Esophagus muscularis mucosa (tissue), 4 donors: ENCODE data around the gene MBOAT2. TPM values are rescaled to one million over a fixed set of nuclear protein-coding genes. Genes with fewer than 3 reads are reported as not detected.

Experiments
- DNase-seq: peaks from one replicate; pipeline ENCODE4 v3.0.0-alpha.2; 2017; ENCODE audit errors: extremely low spot score
- H3K27ac ChIP-seq, 4 donors: fragments of 200-600 bp; sonication (generic); replicated peaks in 1 of 4; 1 replicate in 3 of 4; 2 replicates in 1 of 4; pipeline ENCODE4 v1.5.1; 2016 to 2019; ENCODE audit warnings: mild to moderate bottlenecking in 1 of 4
- H3K27me3 ChIP-seq, 4 donors: fragments of 200-600 bp; sonication (generic); one replicate each; pipeline versions ENCODE4 v1.5.1 to v1.6.0; 2016 to 2019
- H3K36me3 ChIP-seq, 4 donors: fragments of 200-600 bp; sonication (generic); one replicate each; pipeline ENCODE4 v1.5.1; 2016 to 2019
- H3K4me1 ChIP-seq, 4 donors: fragments of 200-600 bp; sonication (generic); one replicate each; pipeline ENCODE4 v1.5.1; 2016 to 2019
- H3K4me3 ChIP-seq, 4 donors: fragments of 200-600 bp; sonication (generic); 1 replicate in 2 of 4; 2 replicates in 2 of 4; pipeline ENCODE4 v1.5.1; 2016 to 2019; ENCODE audit warnings: mild to moderate bottlenecking in 4 of 4, moderate library complexity in 1 of 4
- H3K9me3 ChIP-seq, 4 donors: fragments of 200-600 bp; sonication (generic); 1 replicate in 3 of 4; 2 replicates in 1 of 4; pipeline ENCODE4 v1.5.1; 2016 to 2019
- EP300 ChIP-seq: sonication (generic); formaldehyde crosslinking; IDR thresholded peaks from one replicate; pipeline ENCODE4 v1.6.1; 2017; ENCODE audit warnings: antibody characterized with exemption
- POLR2A ChIP-seq: fragments of 450-650 bp; IDR thresholded peaks from one replicate; pipeline ENCODE4 v1.6.1; 2017; ENCODE audit warnings: antibody characterized with exemption, moderate library complexity, mild to moderate bottlenecking, low read depth
- POLR2AphosphoS5 ChIP-seq, 2 donors: sonication (generic); formaldehyde crosslinking; IDR thresholded peaks; one replicate each; pipeline ENCODE4 v1.6.1; 2017; ENCODE audit warnings: antibody characterized with exemption in 2 of 2
- WGBS: methylation state at CpG from one replicate; pipeline ENCODE4 v1.1.5; 2018; 5-methylcytosine and 5-hydroxymethylcytosine counted together
- intact Hi-C: fragments of 100-400 bp; cut with DNase I; formaldehyde crosslinking; loops from one replicate; pipeline ENCODE4 v1.15.1; 2023
- total RNA-seq, 4 donors: library from RNA; depleted of rRNA; stranded (reverse); fragments of >200 nt; gene quantifications; one replicate each; pipeline versions ENCODE4 v1.1.0 to v1.2.1, GENCODE V29; 2016
- TF ChIP-seq, protein P1 (sequence below), 3 experiments: fragments of 200-600 bp in 2 of 3; fragments of 450-650 bp in 1 of 3; sonication (generic) in 2 of 3; IDR thresholded peaks; one replicate each; pipeline ENCODE4 v1.5.1; 2017 to 2019; ENCODE audit warnings: antibody characterized with exemption in 3 of 3, mild to moderate bottlenecking in 2 of 3, moderate library complexity in 1 of 3

Gene MBOAT2
- total RNA-seq, 4 donors from 2014 or later, result 14.1 to 19.9 (median 17.0) TPM

GRCh38 chr2:8966123-8966908 lies 37.2 kb downstream of the MBOAT2 start:
- 81% methylated on average over 9 of the region's 9 CpGs for WGBS
- no peak for DNase-seq
- Histone ChIP-seq H3K36me3 (no peaks in the 10 kb centered on the region), H3K9me3 (no peaks in the 10 kb centered on the region), H3K4me1 (no peaks in the 10 kb centered on the region), H3K4me3 (no peak overlapping the region), H3K27ac (no peak overlapping the region), H3K27me3 (no peaks in the 10 kb centered on the region)
- intact Hi-C loops, result no loop called here
- no peak for TF ChIP-seq EP300
- no peak for TF ChIP-seq POLR2A
- TF ChIP-seq POLR2AphosphoS5 (IDR thresholded peaks at IDR 0.05), result no peak
- TF ChIP-seq, protein P1, sequence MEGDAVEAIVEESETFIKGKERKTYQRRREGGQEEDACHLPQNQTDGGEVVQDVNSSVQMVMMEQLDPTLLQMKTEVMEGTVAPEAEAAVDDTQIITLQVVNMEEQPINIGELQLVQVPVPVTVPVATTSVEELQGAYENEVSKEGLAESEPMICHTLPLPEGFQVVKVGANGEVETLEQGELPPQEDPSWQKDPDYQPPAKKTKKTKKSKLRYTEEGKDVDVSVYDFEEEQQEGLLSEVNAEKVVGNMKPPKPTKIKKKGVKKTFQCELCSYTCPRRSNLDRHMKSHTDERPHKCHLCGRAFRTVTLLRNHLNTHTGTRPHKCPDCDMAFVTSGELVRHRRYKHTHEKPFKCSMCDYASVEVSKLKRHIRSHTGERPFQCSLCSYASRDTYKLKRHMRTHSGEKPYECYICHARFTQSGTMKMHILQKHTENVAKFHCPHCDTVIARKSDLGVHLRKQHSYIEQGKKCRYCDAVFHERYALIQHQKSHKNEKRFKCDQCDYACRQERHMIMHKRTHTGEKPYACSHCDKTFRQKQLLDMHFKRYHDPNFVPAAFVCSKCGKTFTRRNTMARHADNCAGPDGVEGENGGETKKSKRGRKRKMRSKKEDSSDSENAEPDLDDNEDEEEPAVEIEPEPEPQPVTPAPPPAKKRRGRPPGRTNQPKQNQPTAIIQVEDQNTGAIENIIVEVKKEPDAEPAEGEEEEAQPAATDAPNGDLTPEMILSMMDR (IDR thresholded peaks at IDR 0.05), result no peak

- 90% methylated on average over 8 of the region's 8 CpGs for WGBS
- no peaks in the 10 kb centered on the region for H3K4me1 ChIP-seq
- no peaks in the 10 kb centered on the region for H3K27me3 ChIP-seq
- no peak overlapping the region for H3K4me3 ChIP-seq
- H3K9me3 ChIP-seq, result no peaks in the 10 kb centered on the region
- no peaks in the 10 kb centered on the region for H3K36me3 ChIP-seq
- intact Hi-C loops, result no loop called here
- no peak overlapping the region for H3K27ac ChIP-seq
- no peak for DNase-seq
- TF ChIP-seq POLR2AphosphoS5 (IDR thresholded peaks at IDR 0.05), result no peak
- TF ChIP-seq POLR2A, result no peak
- no peak for TF ChIP-seq EP300
- TF ChIP-seq, protein P1 (IDR thresholded peaks at IDR 0.05), result no peak
Measured at GRCh38 chr2:8965216-8965969, 38.1 kb downstream of the MBOAT2 start.

GRCh38 chr2:8962890-8963289 lies 40.6 kb downstream of the MBOAT2 start:
- DNase-seq, result no peak
- TF ChIP-seq POLR2A (no peak), POLR2AphosphoS5 (IDR thresholded peaks at IDR 0.05) (no peak), EP300 (no peak)
- TF ChIP-seq, protein P1 (IDR thresholded peaks at IDR 0.05), result no peak
- H3K27me3 ChIP-seq, result no peaks in the 10 kb centered on the region
- no peak overlapping the region for H3K4me3 ChIP-seq
- H3K9me3 ChIP-seq, result no peaks in the 10 kb centered on the region
- intact Hi-C loops, result no loop called here
- 94% methylated on average over 6 of the region's 6 CpGs for WGBS
- H3K4me1 ChIP-seq, result peaks cover 0 to 2% (median 0%) of the 10 kb centered on the region in 4 donors
- no peaks in the 10 kb centered on the region for H3K36me3 ChIP-seq
- H3K27ac ChIP-seq, result no peak overlapping the region

DNA sequence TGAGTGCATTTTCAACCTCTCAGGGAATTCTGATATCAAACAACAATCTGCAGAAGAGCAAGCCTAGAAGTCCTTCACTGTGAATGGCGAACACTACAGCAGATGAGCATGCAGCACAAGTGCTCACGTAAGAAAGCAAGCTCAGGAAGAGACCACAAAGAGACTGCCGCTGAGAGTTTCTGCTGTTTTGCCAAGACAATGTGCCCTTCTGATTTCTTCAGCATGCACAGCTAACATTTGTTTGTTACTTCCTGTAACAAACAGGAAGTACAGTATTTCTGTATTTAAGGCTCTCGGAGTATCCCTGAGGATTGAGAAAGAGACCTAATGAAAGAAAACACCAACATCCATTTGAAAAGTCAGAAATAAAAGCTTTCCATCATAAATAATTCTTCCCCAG lies 45.9 kb downstream of the MBOAT2 start:
- intact Hi-C loops, result no loop called here
- TF ChIP-seq POLR2AphosphoS5 (IDR thresholded peaks at IDR 0.05) (no peak), POLR2A (no peak), EP300 (no peak)
- TF ChIP-seq, protein P1 (IDR thresholded peaks at IDR 0.05), result no peak

More for the DNA sequence above, 45.9 kb downstream of the MBOAT2 start:
- no peak overlapping the region for H3K27ac ChIP-seq
- H3K9me3 ChIP-seq, result peaks cover 0 to 5% (median 0%) of the 10 kb centered on the region in 4 donors
- peaks cover 0 to 6% (median 0%) of the 10 kb centered on the region in 4 donors for H3K4me1 ChIP-seq
- no peaks in the 10 kb centered on the region for H3K27me3 ChIP-seq
- H3K4me3 ChIP-seq, result no peak overlapping the region
- H3K36me3 ChIP-seq, result peaks cover 0 to 11% (median 2%) of the 10 kb centered on the region in 4 donors
- 74% methylated on average over 4 of the region's 4 CpGs for WGBS
- DNase-seq, result no peak
